ENCODE measurements around the gene CHMP4A.

The CHMP4A gene
- 11.1 reads per million, percentile 34 among the genes with 10 or more reads in this experiment for total RNA-seq

- DNase-seq, result peak; percentile 97
Observed at GRCh38 chr14:24212924-24213865, at the start of gene CHMP4A. CHMP4A (minus strand) TSS chr14:24213488; CDS start chr14:24213439, 49 bp downstream.

GRCh38 chr14:24261969-24262327 lies 48.7 kb upstream of the CHMP4A start:
- DNase-seq, result no peak

GRCh38 chr14:24261256-24261968 lies 48.1 kb upstream of the CHMP4A start:
- no peak for DNase-seq

- DNase-seq, result no peak
Observed at GRCh38 chr14:24260780-24261157, 47.5 kb upstream of the CHMP4A start.

- DNase-seq, result no peak
Observed at GRCh38 chr14:24260026-24260779, 46.9 kb upstream of the CHMP4A start.

- DNase-seq, result no peak
Observed at GRCh38 chr14:24259282-24260025, 46.2 kb upstream of the CHMP4A start.

- DNase-seq, result no peak
Observed at GRCh38 chr14:24258548-24259265, 45.4 kb upstream of the CHMP4A start.

GRCh38 chr14:24258119-24258518 lies 44.8 kb upstream of the CHMP4A start:
- DNase-seq, result no peak

GRCh38 chr14:24256960-24257359 lies 43.7 kb upstream of the CHMP4A start:
- no peak for DNase-seq

GRCh38 chr14:24255931-24256711 lies 42.8 kb upstream of the CHMP4A start:
- no peak for DNase-seq

- DNase-seq, result no peak
Observed at GRCh38 chr14:24255438-24255837, 42.1 kb upstream of the CHMP4A start.

- DNase-seq, result no peak
Observed at GRCh38 chr14:24254630-24255392, 41.5 kb upstream of the CHMP4A start.

GRCh38 chr14:24253936-24254335 lies 40.6 kb upstream of the CHMP4A start:
- DNase-seq, result no peak

GRCh38 chr14:24252289-24253124 lies 39.2 kb upstream of the CHMP4A start:
- no peak for DNase-seq

- no peak for DNase-seq
Observed at GRCh38 chr14:24251880-24252288, 38.6 kb upstream of the CHMP4A start.

GRCh38 chr14:24250354-24250753 lies 37.1 kb upstream of the CHMP4A start:
- DNase-seq, result no peak

- no peak for DNase-seq
Observed at GRCh38 chr14:24249230-24250021, 36.1 kb upstream of the CHMP4A start.

- DNase-seq, result no peak
Observed at GRCh38 chr14:24247422-24247821, 34.1 kb upstream of the CHMP4A start.
